Measurements from ENCODE around the gene CNTLN. TPM values are rescaled to one million over a fixed set of nuclear protein-coding genes. Genes with fewer than 3 reads are reported as not detected.

The CNTLN gene
- total RNA-seq, 4 donors from 2014 or later: 1.6 to 7.0 (median 2.4) TPM

GRCh38 chr9:17361378-17361777 lies 226.5 kb downstream of the CNTLN start:
- intact Hi-C loops (cut with DNase I; ENCODE audit: low total_unique reads): no loop called here
- WGBS, 2 donors (ENCODE audit: low coverage in 1 of 2): 67 to 74% methylated on average over 2 of the region's 2 CpGs

GRCh38 chr9:17367035-17367434 lies 232.2 kb downstream of the CNTLN start:
- no peak for TF ChIP-seq CTCF (IDR thresholded peaks at IDR 0.05)
- no peak for TF ChIP-seq POLR2AphosphoS5 (IDR thresholded peaks at IDR 0.05)
- TF ChIP-seq POLR2A (IDR thresholded peaks at IDR 0.05): no peak
- Histone ChIP-seq H3K36me3 (no peaks in the 10 kb centered on the region), H3K27me3 (no peaks in the 10 kb centered on the region), H3K4me1 (no peaks in the 10 kb centered on the region), H3K9me3 (no peaks in the 10 kb centered on the region), H3K4me3 (no peak overlapping the region), H3K27ac (no peak overlapping the region)
- in situ Hi-C loops (cut with MboI; ENCODE audit: low pct_ligation_motif_present in 1 of 4, low pct_unique_long_range_greater_than_20kb in 1 of 4, low sequenced_read_pairs in 3 of 4) (no loop called here), intact Hi-C loops (cut with DNase I; ENCODE audit: low total_unique reads) (no loop called here)
- DNase-seq: no peak
- 84% methylated on average over 2 of the region's 2 CpGs; no CpG with 5 or more reads in 1 of the 2 donors for WGBS, 2 donors (ENCODE audit: low coverage in 1 of 2)

More at GRCh38 chr9:17361378-17361777, 226.5 kb downstream of the CNTLN start:
- no peak for DNase-seq
- no peaks in the 10 kb centered on the region for H3K9me3 ChIP-seq
- H3K4me1 ChIP-seq: no peaks in the 10 kb centered on the region
- in situ Hi-C loops (cut with MboI; ENCODE audit: low pct_ligation_motif_present in 1 of 4, low pct_unique_long_range_greater_than_20kb in 1 of 4, low sequenced_read_pairs in 3 of 4): no loop called here
- H3K27ac ChIP-seq: no peak overlapping the region
- TF ChIP-seq CTCF (IDR thresholded peaks at IDR 0.05): no peak
- no peak for TF ChIP-seq POLR2A (IDR thresholded peaks at IDR 0.05)
- TF ChIP-seq EP300 (IDR thresholded peaks at IDR 0.05; ENCODE audit: low read depth): no peak
- TF ChIP-seq POLR2AphosphoS5 (IDR thresholded peaks at IDR 0.05): no peak
- no peak overlapping the region for H3K4me3 ChIP-seq
- no peaks in the 10 kb centered on the region for H3K27me3 ChIP-seq
- H3K36me3 ChIP-seq: no peaks in the 10 kb centered on the region

GRCh38 chr9:17380126-17380861 lies 245.5 kb downstream of the CNTLN start:
- intact Hi-C loops (cut with DNase I; ENCODE audit: low total_unique reads): no loop called here
- WGBS, 2 donors (ENCODE audit: low coverage in 1 of 2): 69 to 81% methylated on average over 2 to 5 of the region's 5 CpGs
- in situ Hi-C loops (cut with MboI; ENCODE audit: low pct_ligation_motif_present in 1 of 4, low pct_unique_long_range_greater_than_20kb in 1 of 4, low sequenced_read_pairs in 3 of 4): no loop called here
- Histone ChIP-seq H3K27me3 (no peaks in the 10 kb centered on the region), H3K36me3 (no peaks in the 10 kb centered on the region), H3K4me3 (no peak overlapping the region), H3K27ac (no peak overlapping the region), H3K4me1 (no peaks in the 10 kb centered on the region), H3K9me3 (no peaks in the 10 kb centered on the region)
- no peak for DNase-seq
- TF ChIP-seq POLR2AphosphoS5 (IDR thresholded peaks at IDR 0.05) (no peak), POLR2A (IDR thresholded peaks at IDR 0.05) (no peak), EP300 (IDR thresholded peaks at IDR 0.05; ENCODE audit: low read depth) (no peak), CTCF (IDR thresholded peaks at IDR 0.05) (no peak)

- Histone ChIP-seq H3K36me3 (no peaks in the 10 kb centered on the region), H3K9me3 (no peaks in the 10 kb centered on the region), H3K4me3 (no peak overlapping the region), H3K27me3 (no peaks in the 10 kb centered on the region), H3K27ac (no peak overlapping the region), H3K4me1 (no peaks in the 10 kb centered on the region)
- no peak for DNase-seq
- no peak for TF ChIP-seq POLR2A (IDR thresholded peaks at IDR 0.05)
- no peak for TF ChIP-seq EP300 (IDR thresholded peaks at IDR 0.05; ENCODE audit: low read depth)
- no peak for TF ChIP-seq CTCF (IDR thresholded peaks at IDR 0.05)
- no peak for TF ChIP-seq POLR2AphosphoS5 (IDR thresholded peaks at IDR 0.05)
- in situ Hi-C loops (cut with MboI; ENCODE audit: low pct_ligation_motif_present in 1 of 4, low pct_unique_long_range_greater_than_20kb in 1 of 4, low sequenced_read_pairs in 3 of 4) (no loop called here), intact Hi-C loops (cut with DNase I; ENCODE audit: low total_unique reads) (no loop called here)
Observed at GRCh38 chr9:17387565-17387964, 252.7 kb downstream of the CNTLN start.

All from transverse colon (tissue), 4 donors.